ENCODE data around the gene GPC5.

GPC5 gene

DNA sequence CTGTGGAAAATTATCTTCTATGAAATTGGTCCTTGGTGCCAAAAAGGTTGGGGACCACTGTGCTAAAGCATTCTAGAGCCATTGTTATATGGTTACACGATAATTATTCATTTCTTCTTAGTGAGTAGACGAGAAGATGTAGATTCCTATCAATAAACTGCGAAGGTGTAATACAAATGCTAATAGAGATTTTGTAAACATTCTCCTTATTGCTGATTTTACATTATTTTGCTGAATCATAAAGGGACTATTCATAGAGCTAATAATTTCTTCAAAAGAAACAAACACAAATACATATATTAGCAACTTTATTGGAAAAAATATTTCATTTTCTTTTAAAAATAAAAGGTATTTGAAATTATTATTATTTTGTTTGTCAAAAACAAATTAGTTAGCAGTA is 1005.2 kb downstream of the GPC5 start:
- Histone ChIP-seq H2AFZ (ENCODE audit: low read depth, low read length) (no peak overlapping the region), H3K18ac (ENCODE audit: low read depth in 1 of 2, low read length in 2 of 2) (no peak overlapping the region), H3K27me3 (ENCODE audit: control insufficient read depth in 1 of 2, insufficient read depth in 1 of 2, low read length in 2 of 2) (no peaks in the 10 kb centered on the region), H2BK12ac (ENCODE audit: low read length in 2 of 2) (no peak overlapping the region), H4K8ac (ENCODE audit: low read length) (no peak overlapping the region), H3K79me1 (replicated peaks; ENCODE audit: low read length, poor library complexity, severe bottlenecking) (no peaks in the 10 kb centered on the region), H3K4me1 (ENCODE audit: control insufficient read depth, insufficient read depth, low read depth, low read length) (peaks cover 2% of the 10 kb centered on the region), H4K91ac (ENCODE audit: low read length) (no peak overlapping the region), H2BK120ac (ENCODE audit: low read depth, low read length) (no peak overlapping the region), H3K23ac (ENCODE audit: low read length in 2 of 2) (no peak overlapping the region), H3K4me2 (ENCODE audit: low read length, poor library complexity, severe bottlenecking) (no peak overlapping the region), H3K27ac (ENCODE audit: low read length, poor library complexity, severe bottlenecking) (no peak overlapping the region), H3K9ac (ENCODE audit: low read length) (no peak overlapping the region), H3K14ac (ENCODE audit: low read length in 2 of 2) (no peak overlapping the region), H2AK5ac (ENCODE audit: low read length, severe bottlenecking) (no peak overlapping the region), H3K9me3 (ENCODE audit: control insufficient read depth, low read length) (no peaks in the 10 kb centered on the region), H2BK5ac (ENCODE audit: low read depth, low read length, poor library complexity, severe bottlenecking) (no peak overlapping the region), H3K4me3 (ENCODE audit: insufficient read depth in 1 of 2, low read depth in 1 of 2, low read length in 2 of 2) (no peak overlapping the region), H3K36me3 (ENCODE audit: control insufficient read depth in 1 of 2, insufficient read depth in 2 of 2, low read depth in 1 of 2, low read length in 2 of 2) (no peaks in the 10 kb centered on the region), H3K4ac (ENCODE audit: low read depth in 1 of 2, low read length in 2 of 2) (no peak overlapping the region), H2BK15ac (ENCODE audit: low read depth, poor library complexity, severe bottlenecking) (no peak overlapping the region)
- WGBS = 100% methylated on average over 1 of the region's 3 CpGs
- DNase-seq = no peak

DNA sequence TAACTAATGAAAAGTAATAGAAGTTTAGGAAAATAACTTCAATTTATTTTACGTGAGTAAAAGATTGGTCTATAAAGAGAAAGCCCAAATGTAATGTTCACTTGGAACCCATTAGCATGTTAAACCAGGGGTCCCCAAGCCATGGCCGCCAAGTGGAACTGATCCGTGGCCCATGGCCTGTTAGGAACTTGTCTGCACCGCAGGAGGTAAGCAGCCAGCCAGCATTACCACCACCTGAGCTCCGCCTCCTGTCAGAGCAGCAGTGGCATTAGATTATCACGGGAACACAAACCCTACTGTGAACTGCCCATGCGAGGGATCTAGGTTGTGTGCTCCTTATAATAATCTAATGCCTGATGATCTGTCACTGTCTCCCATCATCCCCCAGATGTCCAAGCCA is 1009.4 kb downstream of the GPC5 start:
- Histone ChIP-seq H3K4me3 (ENCODE audit: insufficient read depth in 1 of 2, low read depth in 1 of 2, low read length in 2 of 2) (no peak overlapping the region), H3K36me3 (ENCODE audit: control insufficient read depth in 1 of 2, insufficient read depth in 2 of 2, low read depth in 1 of 2, low read length in 2 of 2) (no peaks in the 10 kb centered on the region), H3K23ac (ENCODE audit: low read length in 2 of 2) (no peak overlapping the region), H3K4me2 (ENCODE audit: low read length, poor library complexity, severe bottlenecking) (no peak overlapping the region), H3K14ac (ENCODE audit: low read length in 2 of 2) (peak overlapping the region in 1 of 2 experiments; percentile 71), H2AK5ac (ENCODE audit: low read length, severe bottlenecking) (no peak overlapping the region), H3K27ac (ENCODE audit: low read length, poor library complexity, severe bottlenecking) (no peak overlapping the region), H3K27me3 (ENCODE audit: control insufficient read depth in 1 of 2, insufficient read depth in 1 of 2, low read length in 2 of 2) (no peaks in the 10 kb centered on the region), H3K9ac (ENCODE audit: low read length) (no peak overlapping the region), H3K79me1 (replicated peaks; ENCODE audit: low read length, poor library complexity, severe bottlenecking) (no peaks in the 10 kb centered on the region), H2BK12ac (ENCODE audit: low read length in 2 of 2) (no peak overlapping the region), H2AFZ (ENCODE audit: low read depth, low read length) (no peak overlapping the region), H3K4ac (ENCODE audit: low read depth in 1 of 2, low read length in 2 of 2) (no peak overlapping the region), H4K91ac (ENCODE audit: low read length) (no peak overlapping the region), H3K9me3 (ENCODE audit: control insufficient read depth, low read length) (no peaks in the 10 kb centered on the region), H3K4me1 (ENCODE audit: control insufficient read depth, insufficient read depth, low read depth, low read length) (peaks cover 2% of the 10 kb centered on the region), H3K18ac (ENCODE audit: low read depth in 1 of 2, low read length in 2 of 2) (no peak overlapping the region), H4K8ac (ENCODE audit: low read length) (no peak overlapping the region), H2BK15ac (ENCODE audit: low read depth, poor library complexity, severe bottlenecking) (no peak overlapping the region), H2BK120ac (ENCODE audit: low read depth, low read length) (no peak overlapping the region), H2BK5ac (ENCODE audit: low read depth, low read length, poor library complexity, severe bottlenecking) (no peak overlapping the region)
- DNase-seq = no peak
- 94% methylated on average over 7 of the region's 7 CpGs for WGBS

DNA sequence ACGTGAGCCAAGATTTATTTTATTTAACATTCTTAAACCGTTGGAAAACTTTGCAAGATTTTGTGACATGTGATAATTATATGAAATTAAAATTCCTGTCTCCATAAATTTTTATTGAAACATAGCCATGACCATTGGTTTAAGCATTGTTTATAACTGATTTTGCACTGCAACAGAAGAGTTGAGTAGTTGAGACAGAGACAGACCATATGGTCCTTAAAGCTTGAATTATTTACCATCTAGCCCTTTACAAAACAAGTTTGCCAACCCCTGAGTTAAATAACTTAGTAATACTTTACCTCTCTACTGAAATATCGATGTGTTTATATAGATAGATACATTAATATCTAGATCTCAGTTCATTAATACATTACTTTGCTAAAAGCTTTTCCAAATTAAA is 1014.1 kb downstream of the GPC5 start:
- no peak overlapping the region for H2AK5ac ChIP-seq (ENCODE audit: low read length, severe bottlenecking)
- H3K79me1 ChIP-seq (replicated peaks; ENCODE audit: low read length, poor library complexity, severe bottlenecking) = no peaks in the 10 kb centered on the region
- no peak overlapping the region for H3K4me2 ChIP-seq (ENCODE audit: low read length, poor library complexity, severe bottlenecking)
- peaks cover 2% of the 10 kb centered on the region for H3K4me1 ChIP-seq (ENCODE audit: control insufficient read depth, insufficient read depth, low read depth, low read length)
- WGBS = 100% methylated on average over 1 of the region's 3 CpGs
- no peak overlapping the region for H2BK5ac ChIP-seq (ENCODE audit: low read depth, low read length, poor library complexity, severe bottlenecking)
- no peak for DNase-seq
- no peak overlapping the region for H3K9ac ChIP-seq (ENCODE audit: low read length)
- no peak overlapping the region for H3K23ac ChIP-seq (ENCODE audit: low read length in 2 of 2)
- H2BK15ac ChIP-seq (ENCODE audit: low read depth, poor library complexity, severe bottlenecking) = no peak overlapping the region
- no peak overlapping the region for H3K18ac ChIP-seq (ENCODE audit: low read depth in 1 of 2, low read length in 2 of 2)
- H3K27ac ChIP-seq (ENCODE audit: low read length, poor library complexity, severe bottlenecking) = no peak overlapping the region
- no peak overlapping the region for H3K4ac ChIP-seq (ENCODE audit: low read depth in 1 of 2, low read length in 2 of 2)
- no peaks in the 10 kb centered on the region for H3K9me3 ChIP-seq (ENCODE audit: control insufficient read depth, low read length)
- no peaks in the 10 kb centered on the region for H3K36me3 ChIP-seq (ENCODE audit: control insufficient read depth in 1 of 2, insufficient read depth in 2 of 2, low read depth in 1 of 2, low read length in 2 of 2)
- no peaks in the 10 kb centered on the region for H3K27me3 ChIP-seq (ENCODE audit: control insufficient read depth in 1 of 2, insufficient read depth in 1 of 2, low read length in 2 of 2)
- no peak overlapping the region for H3K14ac ChIP-seq (ENCODE audit: low read length in 2 of 2)
- no peak overlapping the region for H4K8ac ChIP-seq (ENCODE audit: low read length)
- no peak overlapping the region for H2AFZ ChIP-seq (ENCODE audit: low read depth, low read length)
- no peak overlapping the region for H2BK120ac ChIP-seq (ENCODE audit: low read depth, low read length)
- H4K91ac ChIP-seq (ENCODE audit: low read length) = no peak overlapping the region
- no peak overlapping the region for H2BK12ac ChIP-seq (ENCODE audit: low read length in 2 of 2)
- H3K4me3 ChIP-seq (ENCODE audit: insufficient read depth in 1 of 2, low read depth in 1 of 2, low read length in 2 of 2) = no peak overlapping the region

DNA sequence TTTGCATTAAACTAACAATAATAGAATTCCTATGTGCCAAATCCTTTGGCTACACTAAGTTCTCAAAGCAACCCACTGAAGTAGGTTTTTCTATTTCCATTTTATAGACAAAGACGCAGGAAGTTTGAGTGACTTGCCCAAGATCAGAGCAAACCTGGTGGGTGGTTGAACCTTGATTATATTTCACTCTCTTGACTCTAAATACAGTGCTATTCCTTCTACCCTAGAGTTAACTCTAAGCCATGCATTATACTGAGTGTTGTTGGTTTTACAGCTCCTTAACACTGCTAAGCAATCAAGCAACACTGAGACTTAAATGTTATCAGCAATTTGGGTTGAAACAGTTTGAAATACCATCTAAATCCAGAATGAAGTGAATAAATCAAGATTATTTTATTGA is 1014.6 kb downstream of the GPC5 start:
- Histone ChIP-seq H3K4me3 (ENCODE audit: insufficient read depth in 1 of 2, low read depth in 1 of 2, low read length in 2 of 2) (no peak overlapping the region), H3K23ac (ENCODE audit: low read length in 2 of 2) (no peak overlapping the region), H3K27ac (ENCODE audit: low read length, poor library complexity, severe bottlenecking) (no peak overlapping the region), H2AK5ac (ENCODE audit: low read length, severe bottlenecking) (no peak overlapping the region), H3K36me3 (ENCODE audit: control insufficient read depth in 1 of 2, insufficient read depth in 2 of 2, low read depth in 1 of 2, low read length in 2 of 2) (no peaks in the 10 kb centered on the region), H2BK5ac (ENCODE audit: low read depth, low read length, poor library complexity, severe bottlenecking) (no peak overlapping the region), H4K8ac (ENCODE audit: low read length) (no peak overlapping the region), H2BK120ac (ENCODE audit: low read depth, low read length) (no peak overlapping the region), H3K79me1 (replicated peaks; ENCODE audit: low read length, poor library complexity, severe bottlenecking) (no peaks in the 10 kb centered on the region), H3K27me3 (ENCODE audit: control insufficient read depth in 1 of 2, insufficient read depth in 1 of 2, low read length in 2 of 2) (no peaks in the 10 kb centered on the region), H3K14ac (ENCODE audit: low read length in 2 of 2) (no peak overlapping the region), H4K91ac (ENCODE audit: low read length) (no peak overlapping the region), H2AFZ (ENCODE audit: low read depth, low read length) (no peak overlapping the region), H2BK15ac (ENCODE audit: low read depth, poor library complexity, severe bottlenecking) (no peak overlapping the region), H3K9me3 (ENCODE audit: control insufficient read depth, low read length) (no peaks in the 10 kb centered on the region), H2BK12ac (ENCODE audit: low read length in 2 of 2) (no peak overlapping the region), H3K4me1 (ENCODE audit: control insufficient read depth, insufficient read depth, low read depth, low read length) (no peaks in the 10 kb centered on the region), H3K9ac (ENCODE audit: low read length) (no peak overlapping the region), H3K4ac (ENCODE audit: low read depth in 1 of 2, low read length in 2 of 2) (no peak overlapping the region), H3K4me2 (ENCODE audit: low read length, poor library complexity, severe bottlenecking) (no peak overlapping the region), H3K18ac (ENCODE audit: low read depth in 1 of 2, low read length in 2 of 2) (no peak overlapping the region)
- no peak for DNase-seq
- WGBS = 80% methylated on average over 1 of the region's 1 CpG
